Activated T-helper 1 cell treated with anti-CD3 and anti-CD28 coated beads, Interleukin-2, amount 50 U/mL, for 16 hours (primary cell): ENCODE measurements around the gene ATP2C1.
A peak's percentile ranks its signal among the peaks of the same experiment; 100 is the strongest.

Experiments used
- DNase-seq, 2 donors: peaks; one replicate each; pipeline ENCODE4 v3.0.0-alpha.2; 2020; ENCODE audit warnings: low read depth in 1 of 2, low spot score in 1 of 2

The ATP2C1 gene

GRCh38 chr3:130894130-130894985 lies 474 bp downstream of the ATP2C1 start:
- DNase-seq, result peak; percentile 6 to 33

- no peak for DNase-seq
Measured at GRCh38 chr3:130894986-130895280, 1.0 kb downstream of the ATP2C1 start.

GRCh38 chr3:130895690-130896488 lies 2.0 kb downstream of the ATP2C1 start:
- DNase-seq, result no peak

GRCh38 chr3:130897316-130897715 lies 3.4 kb downstream of the ATP2C1 start:
- DNase-seq, result no peak

GRCh38 chr3:130900959-130901358 lies 7.1 kb downstream of the ATP2C1 start:
- DNase-seq, result no peak

- no peak for DNase-seq
Measured at GRCh38 chr3:130901463-130902204, 7.8 kb downstream of the ATP2C1 start.

- no peak for DNase-seq
Measured at GRCh38 chr3:130903412-130903908, 9.6 kb downstream of the ATP2C1 start.

GRCh38 chr3:130904491-130904890 lies 10.6 kb downstream of the ATP2C1 start:
- DNase-seq, result no peak

- DNase-seq, result no peak
Measured at GRCh38 chr3:130905551-130905950, 11.7 kb downstream of the ATP2C1 start.

- no peak for DNase-seq
Measured at GRCh38 chr3:130906374-130906995, 12.6 kb downstream of the ATP2C1 start.

GRCh38 chr3:130907500-130907899 lies 13.6 kb downstream of the ATP2C1 start:
- DNase-seq, result no peak

GRCh38 chr3:130907966-130908365 lies 14.1 kb downstream of the ATP2C1 start:
- no peak for DNase-seq

- no peak for DNase-seq
Measured at GRCh38 chr3:130915567-130916292, 21.8 kb downstream of the ATP2C1 start.

GRCh38 chr3:130916507-130917167 lies 22.8 kb downstream of the ATP2C1 start:
- no peak for DNase-seq

- DNase-seq, result no peak
Measured at GRCh38 chr3:130918328-130918727, 24.4 kb downstream of the ATP2C1 start.

- DNase-seq, result no peak
Measured at GRCh38 chr3:130925628-130926027, 31.7 kb downstream of the ATP2C1 start.

- DNase-seq, result no peak
Measured at GRCh38 chr3:130926504-130926903, 32.6 kb downstream of the ATP2C1 start.

GRCh38 chr3:130929804-130930203 lies 35.9 kb downstream of the ATP2C1 start:
- DNase-seq, result no peak

- DNase-seq, result no peak
Measured at GRCh38 chr3:130932979-130933378, 39.1 kb downstream of the ATP2C1 start.

GRCh38 chr3:130933801-130934345 lies 40.0 kb downstream of the ATP2C1 start:
- no peak for DNase-seq
